Head of caudate nucleus (tissue), 42 donors: ENCODE results near the gene COL8A2.
A peak's percentile ranks its signal among the peaks of the same experiment; 100 is the strongest.

Source experiments
- DNase-seq, 42 donors: peaks; one replicate each; pipeline versions ENCODE4 v3.0.0 to v3.0.0-alpha.2; 2020 to 2021; ENCODE audit warnings: mixed read lengths in 7 of 42
- intact Hi-C: fragments of 100-400 bp; cut with DNase I; formaldehyde crosslinking; loops from one replicate; pipeline ENCODE4 v1.15.0; 2022

COL8A2 gene

GRCh38 chr1:36143424-36143823, 18.4 kb upstream of the COL8A2 start:
- intact Hi-C loops = no loop called here
- no peak for DNase-seq

- DNase-seq = no peak
- intact Hi-C loops = no loop called here
These were observed 17.1 kb upstream of the COL8A2 start for GRCh38 chr1:36142121-36142520.

DNA sequence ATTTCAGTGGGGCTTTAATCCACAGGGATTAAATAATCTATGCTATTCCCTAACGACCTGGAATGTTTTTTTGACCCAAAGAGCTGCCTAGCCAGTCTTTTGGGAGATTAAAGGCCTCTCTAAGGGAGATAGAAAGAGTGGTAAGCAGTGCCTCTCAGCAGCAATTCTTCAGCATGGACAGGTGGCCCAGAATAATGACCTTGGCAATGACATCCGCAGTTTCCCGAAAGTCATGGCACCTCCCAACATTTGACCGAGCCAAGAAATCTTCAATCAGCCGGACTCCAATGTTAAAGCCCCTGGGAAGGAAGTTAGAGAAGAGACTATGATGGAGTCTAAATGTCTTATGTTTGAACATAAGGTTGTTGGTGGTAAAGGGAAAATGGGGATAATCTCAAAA, 14.5 kb upstream of the COL8A2 start:
- intact Hi-C loops = no loop called here
- no peak for DNase-seq

- intact Hi-C loops = no loop called here
- no peak for DNase-seq
These were observed 12.8 kb upstream of the COL8A2 start for GRCh38 chr1:36137776-36138175.

- intact Hi-C loops = no loop called here
- DNase-seq = no peak
These were observed 12.2 kb upstream of the COL8A2 start for GRCh38 chr1:36137226-36137625.

- intact Hi-C loops = no loop called here
- DNase-seq = no peak
These were observed 11.5 kb upstream of the COL8A2 start for GRCh38 chr1:36136535-36136934.

GRCh38 chr1:36135796-36136195, 10.8 kb upstream of the COL8A2 start:
- intact Hi-C loops = no loop called here

DNA sequence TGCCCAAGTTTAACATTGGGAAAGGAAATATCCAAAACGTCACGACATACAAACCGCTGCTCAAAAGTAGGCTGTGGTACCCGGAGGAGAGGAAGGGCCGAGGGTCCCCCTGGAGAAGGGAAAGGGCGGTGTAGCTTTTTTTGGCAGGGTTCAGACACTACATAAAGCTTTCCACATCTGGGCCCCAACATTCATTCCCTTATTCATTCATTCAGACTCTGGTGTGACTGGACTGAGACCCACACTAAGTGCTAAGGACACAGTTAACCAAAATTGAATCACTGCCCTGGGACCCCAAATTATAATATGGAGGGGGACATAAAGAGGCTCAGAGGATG, 10.3 kb upstream of the COL8A2 start:
- intact Hi-C loops = no loop called here
- no peak for DNase-seq

More at GRCh38 chr1:36135796-36136195, 10.8 kb upstream of the COL8A2 start:
- DNase-seq = no peak

DNA sequence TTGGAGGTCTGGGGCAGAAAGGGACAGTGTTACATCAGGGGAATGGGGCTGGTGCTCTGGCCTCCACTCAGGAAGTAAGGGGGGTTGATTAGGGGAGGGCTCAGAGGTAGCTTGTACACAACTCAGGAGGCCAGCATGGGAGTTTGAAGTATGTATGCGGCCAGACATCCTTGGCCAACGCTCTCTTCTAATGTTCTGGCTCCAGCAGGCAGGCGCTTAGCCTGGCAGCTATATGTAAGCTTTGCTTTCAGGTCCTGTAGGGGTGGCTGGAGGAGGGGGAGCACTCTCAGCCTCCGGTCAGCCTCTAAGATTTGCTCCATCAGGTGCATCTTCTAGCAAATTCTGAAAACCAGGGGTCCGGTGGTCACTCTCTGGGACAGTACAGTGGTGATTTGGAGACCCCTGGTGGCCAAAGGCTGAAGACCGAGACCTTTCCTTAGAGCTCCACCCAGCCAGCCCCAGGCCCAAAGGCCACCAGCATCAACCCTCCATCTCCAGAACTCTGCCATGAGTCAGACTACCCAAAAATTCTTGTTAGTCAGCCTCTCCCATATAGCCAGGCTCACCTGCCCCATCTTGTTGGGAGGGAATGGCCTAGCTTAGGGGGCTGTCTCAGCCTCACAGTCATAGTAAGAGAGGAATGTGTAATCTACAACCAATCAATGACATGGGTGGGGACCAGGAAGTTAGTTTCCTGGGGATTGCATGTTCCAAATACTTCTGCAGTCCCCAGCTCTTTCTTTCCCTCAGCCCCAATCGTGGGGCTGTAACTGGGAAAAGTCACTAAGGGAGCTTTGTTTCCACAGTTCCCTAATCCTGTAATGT, 9.7 kb upstream of the COL8A2 start:
- intact Hi-C loops = loop anchor here (5.0 kb wide), 1 partner anchor 37 kb away; no protein-coding TSS in a partner anchor
- DNase-seq = peak in 37 of 42 donors; percentile 31 to 88 (median 64)

DNA sequence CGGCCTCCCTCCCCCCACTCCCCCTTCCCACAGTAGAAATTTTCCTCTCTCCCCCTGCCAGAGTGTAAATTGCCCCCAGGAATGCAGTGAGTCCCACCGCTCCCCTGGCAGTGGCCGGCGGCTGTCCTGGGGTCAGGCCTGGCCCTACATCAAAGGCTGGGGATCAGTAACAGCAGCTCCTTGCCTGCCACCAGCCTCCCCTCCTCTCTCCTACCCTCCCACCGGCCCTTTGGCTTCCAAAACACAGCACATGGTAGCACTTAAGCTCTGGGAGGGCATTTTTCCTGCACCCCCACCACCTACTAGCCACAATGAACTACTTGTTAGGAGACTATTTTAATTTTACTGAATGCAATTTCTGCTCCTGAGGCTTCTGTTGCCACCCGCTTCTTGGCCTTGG, 9.0 kb upstream of the COL8A2 start:
- intact Hi-C loops = loop anchor here (5.0 kb wide), 1 partner anchor 37 kb away; no protein-coding TSS in a partner anchor
- DNase-seq = no peak

GRCh38 chr1:36133484-36133883, 8.5 kb upstream of the COL8A2 start:
- DNase-seq = no peak
- intact Hi-C loops = loop anchor here (5.0 kb wide), 1 partner anchor 36 kb away; no protein-coding TSS in a partner anchor

DNA sequence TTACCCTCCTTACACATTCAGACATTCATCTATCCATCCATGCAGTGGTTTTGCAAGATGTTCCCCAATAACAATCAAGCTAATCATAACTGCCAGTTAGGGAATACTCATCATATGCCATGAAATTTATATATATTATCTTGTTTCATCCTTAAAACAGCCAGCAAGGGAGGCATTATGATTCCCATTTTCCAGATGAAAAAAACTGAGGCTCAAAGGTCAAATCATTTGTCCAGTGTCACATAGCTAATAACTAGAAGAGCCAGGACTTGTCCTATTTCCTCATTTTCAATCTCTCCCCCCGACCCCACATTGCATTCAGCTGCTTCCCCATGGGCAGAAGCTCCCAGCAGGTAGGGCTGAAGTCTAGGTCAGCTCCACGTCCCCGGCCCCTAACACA, 7.0 kb upstream of the COL8A2 start:
- intact Hi-C loops = loop anchor here (5.0 kb wide), 1 partner anchor 35 kb away; no protein-coding TSS in a partner anchor
- DNase-seq = no peak

- no peak for DNase-seq
- intact Hi-C loops = no loop called here
These were observed 3.8 kb upstream of the COL8A2 start for GRCh38 chr1:36128905-36129206.

DNA sequence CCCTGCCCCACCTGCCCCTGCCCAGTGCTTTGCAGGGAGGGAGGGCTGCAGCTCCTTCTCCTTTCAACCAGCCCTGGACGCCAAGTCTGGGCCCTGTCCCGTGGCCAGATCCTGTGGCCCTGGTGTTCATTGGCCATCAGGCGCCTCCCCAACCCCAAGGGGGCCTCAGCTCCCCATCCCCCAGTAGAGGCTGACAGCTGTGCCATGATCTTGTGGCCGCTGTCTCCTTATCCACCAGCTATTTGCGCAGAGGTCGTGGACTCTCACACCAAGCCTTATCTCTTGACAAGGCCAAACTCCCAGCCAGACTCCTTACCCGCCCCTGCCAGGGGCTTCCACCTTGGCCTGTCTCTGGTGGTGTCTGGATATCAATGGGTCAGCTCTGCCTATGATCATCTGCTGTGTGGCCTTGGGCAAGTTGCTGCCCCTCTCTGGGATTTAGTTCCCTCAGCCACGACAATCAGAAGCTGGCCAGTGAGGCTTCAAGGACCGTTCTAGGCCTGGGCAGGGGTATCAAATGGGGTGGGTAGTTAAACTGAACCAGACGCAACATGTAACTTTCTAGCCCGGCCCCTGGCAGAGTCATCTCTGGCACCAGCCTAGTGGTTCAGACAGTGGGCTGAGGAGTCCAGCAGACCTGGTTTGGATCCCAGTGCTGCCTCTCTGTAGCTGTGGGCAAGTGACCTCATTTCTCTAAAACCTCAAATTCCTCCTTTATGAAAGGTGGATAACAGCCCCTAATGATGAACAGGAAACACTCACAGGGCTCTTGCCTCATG, 3.3 kb upstream of the COL8A2 start:
- intact Hi-C loops = no loop called here
- no peak for DNase-seq

- intact Hi-C loops = no loop called here
- DNase-seq = no peak
These were observed 1.9 kb upstream of the COL8A2 start for GRCh38 chr1:36126797-36127500.

GRCh38 chr1:36126005-36126716, 1.1 kb upstream of the COL8A2 start:
- DNase-seq = no peak
- intact Hi-C loops = no loop called here

- intact Hi-C loops = no loop called here
- DNase-seq = no peak
These were observed 456 bp downstream of the COL8A2 start for GRCh38 chr1:36124404-36125128.

- DNase-seq = peak in 24 of 42 donors; percentile 15 to 59 (median 33)
These were observed 1.7 kb downstream of the COL8A2 start for GRCh38 chr1:36123356-36123755.

More at GRCh38 chr1:36123356-36123755, 1.7 kb downstream of the COL8A2 start:
- intact Hi-C loops = no loop called here
